Measurements from ENCODE around the gene PTPRF.

Gene PTPRF

DNA sequence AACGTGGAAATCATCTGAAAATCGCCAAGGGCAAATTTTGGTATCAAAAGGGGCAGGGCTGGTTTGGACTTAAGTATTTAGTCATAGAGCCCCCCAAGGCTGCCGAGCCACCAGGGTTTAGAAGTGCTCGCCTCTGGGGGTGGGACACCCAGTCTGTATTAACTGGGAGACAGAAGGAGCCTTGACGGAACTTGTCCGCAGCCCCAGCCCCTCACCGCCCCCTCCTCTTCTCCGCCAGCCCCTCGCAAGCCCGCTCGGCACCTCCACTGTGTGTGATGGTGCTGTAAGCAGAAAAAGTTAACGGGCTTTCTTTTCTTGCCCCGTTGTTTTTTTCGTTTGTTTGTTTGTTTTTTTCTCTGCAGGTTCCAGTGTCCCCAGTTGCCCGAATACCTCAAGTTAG, 81.7 kb downstream of the PTPRF start:
- no peak for DNase-seq

DNA sequence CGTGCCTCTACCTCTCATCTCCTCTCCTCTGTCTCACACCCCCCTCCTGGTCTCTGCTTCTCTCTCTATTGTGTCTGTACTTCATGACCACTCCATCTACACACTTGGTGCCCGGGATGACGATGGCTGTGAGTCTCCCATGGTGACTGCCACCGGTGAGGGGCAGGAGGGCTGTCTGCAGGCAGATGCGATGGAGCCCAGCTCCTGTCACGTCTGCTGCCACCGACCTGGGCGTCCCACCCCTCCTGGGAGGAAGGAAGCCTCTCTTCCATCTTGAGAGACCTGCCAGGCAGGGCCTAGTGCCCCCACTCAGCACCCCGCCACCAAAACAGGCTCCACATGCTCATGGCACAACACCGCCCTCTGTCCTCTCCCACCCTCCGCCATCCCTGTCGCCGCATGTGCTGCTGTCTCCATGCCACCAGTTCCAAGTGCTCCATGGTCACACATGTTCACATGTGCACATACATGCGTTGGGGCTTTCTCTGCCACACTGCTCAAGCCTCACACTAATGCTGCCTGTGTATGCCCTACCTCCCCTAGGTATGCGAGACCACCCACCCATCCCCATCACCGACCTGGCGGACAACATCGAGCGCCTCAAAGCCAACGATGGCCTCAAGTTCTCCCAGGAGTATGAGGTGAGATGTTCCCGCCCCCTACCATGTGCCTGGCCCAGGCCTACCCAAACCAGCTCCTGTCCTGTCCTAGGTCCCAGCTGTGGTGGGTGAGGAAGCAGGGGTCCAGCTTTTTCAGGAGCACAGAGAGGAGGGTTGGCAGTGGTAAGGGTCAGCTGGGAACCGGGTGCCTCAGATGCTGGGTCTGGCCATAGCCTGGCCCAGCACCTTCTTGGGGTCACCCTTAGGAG, 82.6 kb downstream of the PTPRF start:
- DNase-seq = no peak

GRCh38 chr1:43614211-43614610, 83.5 kb downstream of the PTPRF start:
- DNase-seq = no peak

DNA sequence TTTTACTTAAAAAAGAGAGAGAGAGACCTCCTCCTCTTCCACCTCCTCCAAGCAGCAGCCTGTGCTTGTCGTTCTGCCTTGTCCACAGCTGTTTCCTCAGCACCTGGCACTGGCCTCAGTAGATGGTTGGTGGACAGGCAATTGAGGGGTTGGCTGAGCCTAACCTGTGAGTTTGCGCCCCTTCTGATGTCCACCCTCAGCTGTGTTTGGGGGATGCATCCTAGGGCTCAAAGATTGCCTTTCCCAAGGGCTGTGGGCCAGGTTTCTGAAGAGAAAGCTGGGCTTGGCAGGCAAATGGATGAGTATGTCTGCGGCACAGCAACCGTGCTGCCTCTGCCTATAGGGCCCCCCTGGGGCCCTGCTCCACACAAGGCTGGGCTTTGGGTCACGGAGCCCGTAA, 84.2 kb downstream of the PTPRF start:
- no peak for DNase-seq

- DNase-seq = no peak
Measured at GRCh38 chr1:43616383-43616782, 85.7 kb downstream of the PTPRF start.

- DNase-seq = no peak
Measured at GRCh38 chr1:43617011-43617410, 86.3 kb downstream of the PTPRF start.

DNA sequence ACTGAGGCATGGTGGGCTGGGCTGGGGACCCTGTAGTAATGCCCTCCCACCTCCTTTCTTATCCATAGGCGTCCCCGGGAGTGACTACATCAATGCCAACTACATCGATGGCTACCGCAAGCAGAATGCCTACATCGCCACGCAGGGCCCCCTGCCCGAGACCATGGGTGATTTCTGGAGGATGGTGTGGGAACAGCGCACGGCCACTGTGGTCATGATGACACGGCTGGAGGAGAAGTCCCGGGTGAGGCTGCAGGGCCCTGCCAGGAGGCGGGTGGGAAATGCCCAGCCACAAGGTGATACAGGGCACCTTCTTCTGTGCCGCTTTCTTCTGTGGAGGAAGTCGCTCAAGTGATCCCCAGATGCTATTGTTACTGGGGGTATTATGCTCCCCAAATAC, 87.0 kb downstream of the PTPRF start:
- DNase-seq = no peak

- no peak for DNase-seq
Measured at GRCh38 chr1:43618521-43619313, 88.0 kb downstream of the PTPRF start.

GRCh38 chr1:43619314-43619790, 88.7 kb downstream of the PTPRF start:
- no peak for DNase-seq

- no peak for DNase-seq
Measured at GRCh38 chr1:43619996-43620920, 89.6 kb downstream of the PTPRF start.

GRCh38 chr1:43620956-43621355, 90.3 kb downstream of the PTPRF start:
- no peak for DNase-seq

DNA sequence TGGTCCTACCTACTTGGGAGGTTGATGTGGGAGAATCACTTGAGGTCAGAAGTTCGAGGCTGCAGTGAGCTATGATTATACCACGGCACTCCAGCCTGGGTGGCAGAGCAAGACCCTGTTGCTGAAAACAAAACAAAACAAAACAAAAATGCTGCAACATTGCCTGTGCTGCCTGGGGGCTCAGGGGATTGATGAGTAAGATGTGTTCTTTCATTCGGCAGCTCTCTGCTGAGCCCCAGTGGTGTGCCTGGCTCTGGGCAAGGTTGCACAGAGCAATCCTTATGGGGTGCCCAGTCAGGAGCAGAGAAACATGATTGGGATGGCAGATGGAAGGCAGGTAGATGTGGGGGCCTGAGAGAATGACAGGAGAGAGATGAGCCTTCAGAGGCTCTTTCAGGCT, 90.7 kb downstream of the PTPRF start:
- DNase-seq = no peak

GRCh38 chr1:43621861-43622260, 91.2 kb downstream of the PTPRF start:
- no peak for DNase-seq

DNA sequence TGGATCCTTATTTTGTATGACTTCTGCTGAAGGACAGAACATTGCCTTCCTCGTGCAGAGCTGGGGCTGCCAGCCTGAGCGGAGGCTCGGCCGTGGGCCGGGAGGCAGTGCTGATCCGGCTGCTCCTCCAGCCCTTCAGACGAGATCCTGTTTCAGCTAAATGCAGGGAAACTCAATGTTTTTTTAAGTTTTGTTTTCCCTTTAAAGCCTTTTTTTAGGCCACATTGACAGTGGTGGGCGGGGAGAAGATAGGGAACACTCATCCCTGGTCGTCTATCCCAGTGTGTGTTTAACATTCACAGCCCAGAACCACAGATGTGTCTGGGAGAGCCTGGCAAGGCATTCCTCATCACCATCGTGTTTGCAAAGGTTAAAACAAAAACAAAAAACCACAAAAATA, 91.8 kb downstream of the PTPRF start:
- no peak for DNase-seq

DNA sequence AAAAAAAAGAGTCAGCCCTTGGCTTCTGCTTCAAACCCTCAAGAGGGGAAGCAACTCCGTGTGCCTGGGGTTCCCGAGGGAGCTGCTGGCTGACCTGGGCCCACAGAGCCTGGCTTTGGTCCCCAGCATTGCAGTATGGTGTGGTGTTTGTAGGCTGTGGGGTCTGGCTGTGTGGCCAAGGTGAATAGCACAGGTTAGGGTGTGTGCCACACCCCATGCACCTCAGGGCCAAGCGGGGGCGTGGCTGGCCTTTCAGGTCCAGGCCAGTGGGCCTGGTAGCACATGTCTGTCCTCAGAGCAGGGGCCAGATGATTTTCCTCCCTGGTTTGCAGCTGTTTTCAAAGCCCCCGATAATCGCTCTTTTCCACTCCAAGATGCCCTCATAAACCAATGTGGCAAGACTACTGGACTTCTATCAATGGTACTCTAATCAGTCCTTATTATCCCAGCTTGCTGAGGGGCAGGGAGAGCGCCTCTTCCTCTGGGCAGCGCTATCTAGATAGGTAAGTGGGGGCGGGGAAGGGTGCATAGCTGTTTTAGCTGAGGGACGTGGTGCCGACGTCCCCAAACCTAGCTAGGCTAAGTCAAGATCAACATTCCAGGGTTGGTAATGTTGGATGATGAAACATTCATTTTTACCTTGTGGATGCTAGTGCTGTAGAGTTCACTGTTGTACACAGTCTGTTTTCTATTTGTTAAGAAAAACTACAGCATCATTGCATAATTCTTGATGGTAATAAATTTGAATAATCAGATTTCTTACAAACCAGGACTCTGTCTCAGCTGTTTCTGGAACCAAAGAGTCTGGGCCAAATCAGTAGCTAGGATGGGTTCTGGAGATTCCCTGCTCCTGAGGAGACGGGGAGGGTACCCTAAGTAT, 92.5 kb downstream of the PTPRF start:
- DNase-seq = no peak

GRCh38 chr1:43625063-43625780, 94.5 kb downstream of the PTPRF start:
- DNase-seq = no peak

DNA sequence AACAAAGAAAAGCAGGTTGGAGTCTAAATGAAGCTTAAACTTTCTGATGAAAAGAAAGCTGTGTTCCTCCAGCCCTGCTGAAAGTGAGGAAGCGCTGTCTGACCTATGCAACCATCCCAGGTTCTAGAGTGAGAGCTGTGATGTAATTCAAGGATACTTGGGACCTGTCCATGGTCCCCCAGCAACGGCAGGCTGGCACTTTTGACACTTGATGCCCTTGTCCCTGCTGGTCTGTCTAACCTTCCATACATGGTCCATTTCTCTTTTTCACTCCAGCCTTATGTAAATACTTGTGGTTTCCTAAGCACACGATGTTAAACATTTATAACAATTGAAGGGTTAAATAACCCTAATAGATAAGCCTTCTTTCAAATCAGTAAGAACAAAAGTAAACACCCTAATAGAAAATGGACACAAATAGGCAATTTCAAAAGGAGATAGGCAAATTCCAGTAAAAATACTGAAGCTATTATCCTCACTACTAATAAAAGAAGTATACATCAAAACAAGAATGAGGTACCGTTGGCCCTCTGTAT, 101.5 kb downstream of the PTPRF start:
- DNase-seq = no peak

GRCh38 chr1:43634721-43635120, 104.0 kb downstream of the PTPRF start:
- DNase-seq = peak; percentile 30

- peak; percentile 7 for DNase-seq
Measured at GRCh38 chr1:43636006-43636641, 105.4 kb downstream of the PTPRF start.

GRCh38 chr1:43637267-43637666, 106.6 kb downstream of the PTPRF start:
- DNase-seq = no peak

Measured in NCI-H69 (cell line).